Muscle layer of duodenum (tissue), 2 donors: Measurements from ENCODE around the gene TNFRSF8.
A peak's percentile ranks its signal among the peaks of the same experiment; 100 is the strongest.

ENCODE experiments used
- H3K27ac ChIP-seq: one replicate; pipeline ENCODE4 v1.7.0; 2013; ENCODE audit warnings: mild to moderate bottlenecking, low read length
- H3K27me3 ChIP-seq: one replicate; pipeline ENCODE4 v1.7.0; 2013; ENCODE audit warnings: low read depth, mild to moderate bottlenecking, control low read depth, low read length
- H3K36me3 ChIP-seq, 2 donors: one replicate each; pipeline ENCODE4 v1.7.0; 2013; ENCODE audit warnings: low read length in 2 of 2, control low read depth in 1 of 2, mild to moderate bottlenecking in 1 of 2; ENCODE audit not compliant: insufficient read depth in 2 of 2, control insufficient read depth in 1 of 2
- H3K4me1 ChIP-seq, 2 donors: one replicate each; pipeline ENCODE4 v1.7.0; 2013; ENCODE audit warnings: low read length in 2 of 2, mild to moderate bottlenecking in 2 of 2, control low read depth in 1 of 2, moderate library complexity in 1 of 2; ENCODE audit not compliant: insufficient read depth in 2 of 2, control insufficient read depth in 1 of 2
- H3K4me3 ChIP-seq, 2 donors: one replicate each; pipeline ENCODE4 v1.7.0; 2013; ENCODE audit warnings: low read length in 2 of 2, low read depth in 1 of 2, mild to moderate bottlenecking in 1 of 2
- H3K9me3 ChIP-seq, 2 donors: one replicate each; pipeline ENCODE4 v1.7.0; 2013; ENCODE audit warnings: low read length in 2 of 2, control low read depth in 1 of 2, mild to moderate bottlenecking in 1 of 2; ENCODE audit not compliant: control insufficient read depth in 1 of 2
- donor health status: healthy.

Gene TNFRSF8

GRCh38 chr1:12168451-12169160, 105.5 kb downstream of the TNFRSF8 start:
- Histone ChIP-seq H3K9me3 (no peaks in the 10 kb centered on the region), H3K4me1 (peaks cover 0 to 28% of the 10 kb centered on the region in 2 donors), H3K27me3 (no peaks in the 10 kb centered on the region), H3K27ac (peak overlapping the region; percentile 84), H3K4me3 (peak overlapping the region; percentile 74 to 84), H3K36me3 (no peaks in the 10 kb centered on the region)

GRCh38 chr1:12169442-12170135, 106.5 kb downstream of the TNFRSF8 start:
- no peaks in the 10 kb centered on the region for H3K9me3 ChIP-seq
- H3K4me1 ChIP-seq = peaks cover under 1 to 35% of the 10 kb centered on the region in 2 donors
- no peaks in the 10 kb centered on the region for H3K27me3 ChIP-seq
- no peak overlapping the region for H3K4me3 ChIP-seq
- peak overlapping the region; percentile 5 for H3K27ac ChIP-seq
- no peaks in the 10 kb centered on the region for H3K36me3 ChIP-seq

- H3K27me3 ChIP-seq = no peaks in the 10 kb centered on the region
- H3K4me3 ChIP-seq = no peak overlapping the region
- H3K9me3 ChIP-seq = no peaks in the 10 kb centered on the region
- H3K4me1 ChIP-seq = peaks cover 3 to 42% of the 10 kb centered on the region in 2 donors
- peak overlapping the region; percentile 5 for H3K27ac ChIP-seq
- no peaks in the 10 kb centered on the region for H3K36me3 ChIP-seq
These were observed 107.2 kb downstream of the TNFRSF8 start for GRCh38 chr1:12170263-12170671.

DNA sequence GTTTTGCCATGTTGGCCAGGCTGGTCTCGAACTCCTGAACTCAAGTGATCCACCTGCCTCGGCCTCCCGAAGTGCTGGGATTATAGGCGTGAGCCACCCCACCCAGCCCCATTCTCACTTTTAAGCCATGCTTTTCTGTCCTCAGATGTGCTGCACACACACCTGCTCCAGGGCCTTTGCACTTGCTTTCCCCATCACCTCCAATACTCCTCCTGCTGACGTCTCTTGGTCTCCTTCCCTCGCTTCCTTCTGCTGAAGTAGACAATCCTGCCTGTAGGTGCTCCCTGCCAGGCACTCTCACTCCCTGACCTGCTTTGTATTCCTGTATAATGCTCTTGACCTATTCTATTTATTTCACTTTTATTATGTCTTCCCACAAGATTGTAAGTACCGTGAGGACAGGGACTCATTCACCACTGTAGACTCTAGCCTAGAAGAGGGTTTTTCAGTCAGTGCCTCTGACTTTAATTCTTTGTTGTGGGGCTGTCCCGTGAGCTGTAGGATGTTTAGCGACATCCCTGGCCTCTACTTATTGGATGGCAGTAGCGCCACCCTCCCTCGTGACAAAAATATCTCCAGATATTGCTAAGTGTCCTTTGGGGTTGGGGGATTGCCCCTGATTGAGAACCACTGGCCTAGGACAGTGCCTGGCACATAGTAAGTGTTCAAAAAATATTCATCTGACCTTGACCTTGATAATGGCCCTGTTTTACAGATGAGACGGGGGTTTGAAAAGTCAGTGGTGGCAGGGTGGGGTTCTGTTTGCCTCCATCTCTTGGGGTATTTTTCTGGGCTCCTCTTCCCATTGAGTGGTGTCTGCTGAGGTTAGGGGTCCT, 108.3 kb downstream of the TNFRSF8 start:
- Histone ChIP-seq H3K27me3 (no peaks in the 10 kb centered on the region), H3K4me3 (no peak overlapping the region), H3K27ac (no peak overlapping the region), H3K4me1 (peaks cover 3 to 47% of the 10 kb centered on the region in 2 donors), H3K9me3 (no peaks in the 10 kb centered on the region), H3K36me3 (no peaks in the 10 kb centered on the region)

DNA sequence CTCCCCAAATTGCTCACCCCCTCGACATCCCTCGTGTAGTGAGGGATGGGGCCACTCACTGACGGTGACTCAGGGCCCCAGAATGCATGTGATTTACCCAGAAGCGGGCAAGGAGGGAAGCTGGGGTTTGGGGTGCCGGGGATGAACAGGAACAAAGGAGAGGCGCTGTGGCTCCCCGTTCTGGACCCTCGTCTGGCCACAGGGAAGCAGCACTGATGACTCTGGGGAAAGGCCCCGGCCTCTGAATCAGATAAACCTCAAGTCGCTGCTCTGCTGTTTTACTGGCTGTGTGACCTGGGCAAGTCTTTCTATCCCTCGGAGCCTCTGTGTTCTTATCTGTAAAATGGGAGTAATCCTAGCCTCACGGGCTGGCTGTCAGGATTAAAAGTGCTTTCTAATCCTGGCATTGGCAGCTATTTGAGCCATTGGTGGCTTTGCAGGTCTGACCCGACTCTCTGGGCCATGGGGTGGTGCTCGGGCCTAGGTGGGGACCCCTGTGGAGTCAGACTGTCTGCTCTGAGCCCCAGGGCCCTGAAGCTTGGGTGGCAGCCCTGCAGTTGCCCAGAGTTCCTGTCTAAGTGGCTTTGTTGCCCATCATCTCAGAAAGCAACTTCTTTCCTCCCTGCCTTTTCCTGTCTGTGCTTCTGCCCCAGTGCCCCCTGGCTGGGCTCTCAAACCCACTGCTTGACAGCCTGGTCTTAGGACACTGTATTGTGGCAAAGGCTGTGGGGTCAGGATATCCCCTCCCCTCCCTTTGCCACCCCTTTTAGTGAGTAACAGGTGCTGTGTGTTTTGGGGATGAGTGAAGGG, 109.1 kb downstream of the TNFRSF8 start:
- H3K27ac ChIP-seq = peak overlapping the region; percentile 76
- H3K4me3 ChIP-seq = no peak overlapping the region
- H3K9me3 ChIP-seq = no peaks in the 10 kb centered on the region
- no peaks in the 10 kb centered on the region for H3K27me3 ChIP-seq
- no peaks in the 10 kb centered on the region for H3K36me3 ChIP-seq
- peaks cover 3 to 44% of the 10 kb centered on the region in 2 donors for H3K4me1 ChIP-seq

- Histone ChIP-seq H3K4me1 (peaks cover 7 to 49% of the 10 kb centered on the region in 2 donors), H3K27ac (peak overlapping the region; percentile 76), H3K4me3 (peak overlapping the region; percentile 10 to 34)
These were observed 110.0 kb downstream of the TNFRSF8 start for GRCh38 chr1:12173041-12173509.

DNA sequence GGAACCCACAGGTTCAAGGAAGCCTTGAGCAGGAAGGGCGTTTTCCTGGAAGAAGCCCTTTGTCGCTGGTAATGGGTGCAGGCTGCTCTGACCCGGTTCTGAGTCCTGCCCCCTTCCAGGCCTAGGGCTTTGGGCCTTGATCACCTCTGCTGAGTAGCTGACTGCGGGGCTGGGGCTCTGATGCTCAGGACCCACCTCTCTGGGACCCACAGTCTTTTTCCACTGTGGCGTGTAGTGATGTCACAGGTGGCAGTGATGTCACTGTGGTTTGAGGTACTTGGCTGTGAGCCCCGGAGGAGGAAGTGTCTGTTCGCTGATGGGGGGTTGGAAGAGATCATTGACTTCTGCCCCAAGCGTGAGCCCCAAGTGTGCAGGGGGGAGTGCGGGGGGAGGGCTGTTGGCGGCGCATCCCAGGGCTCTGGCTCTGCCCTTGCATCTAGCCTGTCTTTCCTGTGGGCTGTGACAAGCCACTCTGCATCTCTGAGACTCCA, 110.6 kb downstream of the TNFRSF8 start:
- peak overlapping the region; percentile 76 for H3K27ac ChIP-seq

More at GRCh38 chr1:12173041-12173509, 110.0 kb downstream of the TNFRSF8 start:
- no peaks in the 10 kb centered on the region for H3K27me3 ChIP-seq
- no peaks in the 10 kb centered on the region for H3K9me3 ChIP-seq
- H3K36me3 ChIP-seq = no peaks in the 10 kb centered on the region

DNA sequence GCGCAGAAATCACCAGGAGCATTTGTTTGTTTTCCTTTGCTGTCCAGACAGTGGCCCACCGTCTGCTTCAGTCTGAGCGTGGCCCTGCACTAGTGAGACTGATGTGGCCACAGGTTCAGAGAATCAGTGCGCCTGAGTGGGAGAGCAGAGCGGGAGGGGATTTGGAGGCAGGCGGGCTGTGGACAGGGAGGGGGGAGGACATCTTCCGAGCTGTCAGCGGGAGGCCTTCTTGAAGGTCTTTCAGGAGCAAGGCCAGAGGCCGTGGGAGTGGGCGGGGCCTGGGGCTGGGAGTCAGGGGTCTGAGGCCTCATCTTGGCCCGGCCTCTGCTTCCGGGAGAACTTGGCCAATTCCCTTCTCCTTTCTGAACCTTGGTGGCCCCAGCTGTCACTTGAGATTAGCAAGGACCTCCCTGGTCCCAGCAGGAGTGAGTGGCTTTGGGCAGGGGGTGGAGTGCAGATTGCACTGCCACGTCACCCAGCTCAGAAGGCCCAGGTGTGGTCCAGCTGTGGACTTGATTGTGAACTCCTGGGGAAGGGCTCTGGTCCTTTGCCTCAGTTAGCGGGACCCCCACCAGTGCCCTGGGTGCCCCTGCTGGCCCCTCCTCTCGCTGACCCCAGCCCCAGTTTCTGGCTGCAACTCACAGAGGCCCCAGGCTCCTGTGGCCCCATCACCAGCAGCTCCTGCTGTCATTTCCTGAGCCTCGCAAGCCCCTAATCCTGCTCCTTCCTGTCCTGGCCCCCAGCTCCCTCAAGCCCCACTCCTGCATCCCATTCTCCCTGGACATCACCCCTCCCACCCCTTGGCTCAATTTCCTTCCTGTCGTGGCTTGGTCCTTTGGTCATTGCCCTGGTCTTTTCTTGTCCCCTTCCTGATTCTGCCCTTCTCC, 112.1 kb downstream of the TNFRSF8 start:
- Histone ChIP-seq H3K36me3 (no peaks in the 10 kb centered on the region), H3K9me3 (no peaks in the 10 kb centered on the region), H3K4me3 (no peak overlapping the region), H3K27ac (peak overlapping the region; percentile 45), H3K4me1 (peaks cover 7 to 48% of the 10 kb centered on the region in 2 donors), H3K27me3 (no peaks in the 10 kb centered on the region)

More for the DNA sequence above, 110.6 kb downstream of the TNFRSF8 start:
- H3K4me1 ChIP-seq = peaks cover 7 to 50% of the 10 kb centered on the region in 2 donors
- H3K9me3 ChIP-seq = no peaks in the 10 kb centered on the region
- peak overlapping the region; percentile 10 to 34 for H3K4me3 ChIP-seq
- H3K36me3 ChIP-seq = no peaks in the 10 kb centered on the region
- no peaks in the 10 kb centered on the region for H3K27me3 ChIP-seq

DNA sequence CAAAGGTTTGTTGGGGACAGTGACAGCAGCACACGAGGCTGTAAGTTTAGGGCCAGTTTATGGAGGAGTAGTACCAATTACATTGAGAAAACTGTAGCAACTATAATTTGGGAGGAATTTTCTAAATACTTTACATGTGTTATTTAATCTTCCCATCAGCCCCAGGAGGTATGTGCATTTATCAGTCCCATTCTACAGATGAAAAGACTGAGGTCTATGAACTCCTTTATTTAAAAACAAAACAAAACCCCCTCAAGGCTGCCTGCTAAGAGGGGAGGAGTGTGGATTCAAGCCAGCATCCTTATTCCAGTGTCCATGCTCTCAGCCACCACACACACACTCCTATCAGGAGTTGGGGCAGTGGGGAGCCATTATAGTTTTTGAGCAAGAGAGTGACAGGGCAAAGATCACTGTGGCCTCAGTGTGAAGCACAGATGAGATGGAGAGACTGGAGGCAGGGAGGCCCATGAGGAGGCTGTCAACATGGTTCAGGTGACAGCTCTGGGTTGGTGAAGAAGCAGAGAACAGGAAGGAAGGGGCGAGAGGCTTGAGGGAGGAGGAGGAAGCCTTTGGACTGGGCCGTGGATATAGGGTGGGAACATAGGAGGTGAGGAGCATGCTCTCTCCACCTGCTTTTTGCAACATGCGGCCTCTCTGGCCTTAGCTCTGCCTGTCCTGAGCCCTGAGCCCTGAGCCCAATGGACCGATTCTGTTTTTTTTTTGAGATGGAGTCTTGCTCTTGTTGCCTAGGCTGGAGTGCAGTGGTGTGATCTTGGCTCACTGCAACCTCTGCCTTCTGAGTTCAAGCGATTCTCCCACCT, 113.4 kb downstream of the TNFRSF8 start:
- Histone ChIP-seq H3K9me3 (no peaks in the 10 kb centered on the region), H3K4me3 (no peak overlapping the region), H3K4me1 (peaks cover 7 to 56% of the 10 kb centered on the region in 2 donors), H3K36me3 (no peaks in the 10 kb centered on the region), H3K27ac (no peak overlapping the region), H3K27me3 (no peaks in the 10 kb centered on the region)
